ENCODE measurements around the gene PCDHB10. TPM values are rescaled to one million over a fixed set of nuclear protein-coding genes. Genes with fewer than 3 reads are reported as not detected.
"Not testable (repeated sequence)": the region's sequence is repeated elsewhere in the genome, so short reads cannot be mapped to it uniquely, and the experiment has no call there.

The PCDHB10 gene
- total RNA-seq, 1 experiment from 2014 or later = 1.2 TPM

- peaks cover 17% of the 10 kb centered on the region for H3K36me3 Mint-ChIP-seq (ENCODE audit: insufficient read depth, unreplicated experiment)
- H3K27me3 Mint-ChIP-seq (ENCODE audit: insufficient read depth, unreplicated experiment); H3K27ac Mint-ChIP-seq (ENCODE audit: low read depth, unreplicated experiment): not testable (repeated sequence)
Measured at GRCh38 chr5:141194332-141194731, 2.2 kb downstream of the PCDHB10 start.

GRCh38 chr5:141196363-141196762 is 4.2 kb downstream of the PCDHB10 start:
- H3K27me3 Mint-ChIP-seq (ENCODE audit: insufficient read depth, unreplicated experiment) = no peaks in the 10 kb centered on the region
- BruUV-seq (replicated peaks) = no TSS peak
- no peak overlapping the region for H3K27ac Mint-ChIP-seq (ENCODE audit: low read depth, unreplicated experiment)
- peaks cover 6% of the 10 kb centered on the region for H3K4me1 Mint-ChIP-seq (ENCODE audit: insufficient read depth, unreplicated experiment)
- CTCF ChIA-PET = interaction anchor here (0.7 to 1.8 kb wide), 9 partner anchors 9 to 726 kb away, joined by 3 to 8 read pairs (median 4); partner anchors contain the start of genes PCDHB14, PCDHB9 and PCDHGA7
- H3K9me3 Mint-ChIP-seq (ENCODE audit: unreplicated experiment) = peaks cover 61% of the 10 kb centered on the region
- H3K4me3 Mint-ChIP-seq (ENCODE audit: unreplicated experiment) = no peak overlapping the region
- POLR2A ChIA-PET = interaction anchor here (0.7 to 1.0 kb wide), 2 partner anchors 139 to 362 kb away, joined by 3 to 4 read pairs; no protein-coding TSS in a partner anchor
- H3K36me3 Mint-ChIP-seq (ENCODE audit: insufficient read depth, unreplicated experiment) = peaks cover 12% of the 10 kb centered on the region
- no peak for DNase-seq (ENCODE audit: unreplicated experiment)
- TF ChIP-seq, protein P1, sequence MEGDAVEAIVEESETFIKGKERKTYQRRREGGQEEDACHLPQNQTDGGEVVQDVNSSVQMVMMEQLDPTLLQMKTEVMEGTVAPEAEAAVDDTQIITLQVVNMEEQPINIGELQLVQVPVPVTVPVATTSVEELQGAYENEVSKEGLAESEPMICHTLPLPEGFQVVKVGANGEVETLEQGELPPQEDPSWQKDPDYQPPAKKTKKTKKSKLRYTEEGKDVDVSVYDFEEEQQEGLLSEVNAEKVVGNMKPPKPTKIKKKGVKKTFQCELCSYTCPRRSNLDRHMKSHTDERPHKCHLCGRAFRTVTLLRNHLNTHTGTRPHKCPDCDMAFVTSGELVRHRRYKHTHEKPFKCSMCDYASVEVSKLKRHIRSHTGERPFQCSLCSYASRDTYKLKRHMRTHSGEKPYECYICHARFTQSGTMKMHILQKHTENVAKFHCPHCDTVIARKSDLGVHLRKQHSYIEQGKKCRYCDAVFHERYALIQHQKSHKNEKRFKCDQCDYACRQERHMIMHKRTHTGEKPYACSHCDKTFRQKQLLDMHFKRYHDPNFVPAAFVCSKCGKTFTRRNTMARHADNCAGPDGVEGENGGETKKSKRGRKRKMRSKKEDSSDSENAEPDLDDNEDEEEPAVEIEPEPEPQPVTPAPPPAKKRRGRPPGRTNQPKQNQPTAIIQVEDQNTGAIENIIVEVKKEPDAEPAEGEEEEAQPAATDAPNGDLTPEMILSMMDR (IDR thresholded peaks at IDR 0.05; ENCODE audit: unreplicated experiment) = no peak
- intact Hi-C loops (cut with micrococcal nuclease) = no loop called here

More at GRCh38 chr5:141194332-141194731, 2.2 kb downstream of the PCDHB10 start:
- POLR2A ChIA-PET; BruUV-seq (replicated peaks); H3K4me3 Mint-ChIP-seq (ENCODE audit: unreplicated experiment); DNase-seq (ENCODE audit: unreplicated experiment); intact Hi-C loops (cut with micrococcal nuclease); H3K4me1 Mint-ChIP-seq (ENCODE audit: insufficient read depth, unreplicated experiment): not testable (repeated sequence)
- peaks cover 57% of the 10 kb centered on the region for H3K9me3 Mint-ChIP-seq (ENCODE audit: unreplicated experiment)
- CTCF ChIA-PET = interaction anchor here (1.4 kb wide), 1 partner anchor 370 kb away, joined by 3 read pairs; no protein-coding TSS in a partner anchor

DNA sequence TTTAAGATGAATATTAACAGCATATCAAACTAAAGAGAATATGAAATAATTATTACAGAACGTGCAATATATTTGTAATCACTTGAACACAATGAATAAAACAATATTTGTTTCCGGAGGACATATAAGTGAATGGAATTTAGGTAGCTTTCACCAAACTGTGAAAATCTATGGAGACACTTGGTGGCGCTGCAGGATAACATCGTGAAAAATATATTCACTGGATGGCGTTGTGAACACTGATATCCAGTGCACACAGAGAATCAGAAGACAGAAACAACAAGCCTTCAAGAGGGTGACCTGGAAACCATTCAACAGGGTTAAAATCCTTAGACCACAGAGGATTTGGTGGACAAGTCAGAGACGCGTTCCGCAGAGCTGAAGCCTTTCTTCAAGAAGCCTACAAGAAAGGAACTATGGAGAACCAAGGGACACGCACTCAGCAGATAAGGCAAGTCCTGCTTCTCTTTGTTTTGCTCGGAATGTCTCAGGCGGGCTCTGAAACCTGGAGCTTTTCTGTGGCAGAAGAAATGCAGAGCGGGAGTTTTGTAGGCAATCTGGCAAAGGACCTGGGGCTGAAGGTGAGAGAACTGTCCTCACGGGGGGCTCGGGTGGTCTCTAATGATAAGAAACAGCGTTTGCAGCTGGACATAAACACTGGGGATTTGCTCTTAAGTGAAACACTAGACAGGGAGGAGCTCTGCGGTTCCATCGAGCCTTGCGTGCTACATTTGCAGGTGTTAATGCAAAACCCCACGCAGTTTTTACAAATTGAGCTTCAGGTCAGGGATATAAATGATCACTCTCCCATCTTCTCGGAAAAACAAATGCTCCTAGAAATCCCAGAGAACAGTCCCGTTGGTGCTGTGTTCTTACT is 7.4 kb downstream of the PCDHB10 start, which contains the start of gene PCDHB11:
Gene PCDHB11, plus strand, starts transcription at position 269 of the 877 bp plus-strand sequence. Its CDS starts 148 bp downstream, at position 417.
- Mint-ChIP-seq H3K27me3 (ENCODE audit: insufficient read depth, unreplicated experiment) (no peaks in the 10 kb centered on the region), H3K27ac (ENCODE audit: low read depth, unreplicated experiment) (no peak within 1 kb of the TSS), H3K9me3 (ENCODE audit: unreplicated experiment) (peaks cover 56% of the 10 kb centered on the region), H3K4me1 (ENCODE audit: insufficient read depth, unreplicated experiment) (no peaks in the 10 kb centered on the region), H3K4me3 (ENCODE audit: unreplicated experiment) (peak within 1 kb of the TSS; percentile 61), H3K36me3 (ENCODE audit: insufficient read depth, unreplicated experiment) (peaks cover 3% of the 10 kb centered on the region)
- BruUV-seq (replicated peaks) = TSS peak; percentile 36
- POLR2A ChIA-PET = interaction anchor here (0.5 to 2.4 kb wide), 8 partner anchors 90 to 367 kb away, joined by 3 to 26 read pairs (median 6); partner anchors contain the start of gene TAF7
- intact Hi-C loops (cut with micrococcal nuclease) = no loop called here
- CTCF ChIA-PET = interaction anchor here (0.6 to 3.6 kb wide), 30 partner anchors 9 to 470 kb away, joined by 3 to 36 read pairs (median 4); partner anchors contain the start of genes PCDHA4, PCDHB12, PCDHB14 and PCDHB16
- DNase-seq (ENCODE audit: unreplicated experiment) = peak; percentile 32
- TF ChIP-seq, protein P1 (IDR thresholded peaks at IDR 0.05; ENCODE audit: unreplicated experiment) = peak; percentile 40

DNA sequence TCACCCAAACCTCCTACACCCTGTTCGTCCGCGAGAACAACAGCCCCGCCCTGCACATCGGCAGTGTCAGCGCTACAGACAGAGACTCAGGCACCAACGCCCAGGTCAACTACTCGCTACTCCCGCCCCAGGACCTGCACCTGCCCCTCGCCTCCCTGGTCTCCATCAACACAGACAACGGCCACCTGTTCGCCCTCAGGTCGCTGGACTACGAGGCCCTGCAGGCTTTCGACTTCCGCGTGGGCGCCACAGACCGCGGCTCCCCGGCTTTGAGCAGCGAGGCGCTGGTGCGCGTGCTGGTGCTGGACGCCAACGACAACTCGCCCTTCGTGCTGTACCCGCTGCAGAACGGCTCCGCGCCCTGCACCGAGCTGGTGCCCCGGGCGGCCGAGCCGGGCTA is 9.0 kb downstream of the PCDHB10 start:
- intact Hi-C loops (cut with micrococcal nuclease); H3K36me3 Mint-ChIP-seq (ENCODE audit: insufficient read depth, unreplicated experiment); H3K4me3 Mint-ChIP-seq (ENCODE audit: unreplicated experiment); H3K27ac Mint-ChIP-seq (ENCODE audit: low read depth, unreplicated experiment); POLR2A ChIA-PET; H3K27me3 Mint-ChIP-seq (ENCODE audit: insufficient read depth, unreplicated experiment); H3K4me1 Mint-ChIP-seq (ENCODE audit: insufficient read depth, unreplicated experiment); BruUV-seq (replicated peaks); DNase-seq (ENCODE audit: unreplicated experiment): not testable (repeated sequence)
- peaks cover 53% of the 10 kb centered on the region for H3K9me3 Mint-ChIP-seq (ENCODE audit: unreplicated experiment)
- CTCF ChIA-PET = interaction anchor here (1.4 kb wide), 1 partner anchor 363 kb away, joined by 6 read pairs; no protein-coding TSS in a partner anchor

DNA sequence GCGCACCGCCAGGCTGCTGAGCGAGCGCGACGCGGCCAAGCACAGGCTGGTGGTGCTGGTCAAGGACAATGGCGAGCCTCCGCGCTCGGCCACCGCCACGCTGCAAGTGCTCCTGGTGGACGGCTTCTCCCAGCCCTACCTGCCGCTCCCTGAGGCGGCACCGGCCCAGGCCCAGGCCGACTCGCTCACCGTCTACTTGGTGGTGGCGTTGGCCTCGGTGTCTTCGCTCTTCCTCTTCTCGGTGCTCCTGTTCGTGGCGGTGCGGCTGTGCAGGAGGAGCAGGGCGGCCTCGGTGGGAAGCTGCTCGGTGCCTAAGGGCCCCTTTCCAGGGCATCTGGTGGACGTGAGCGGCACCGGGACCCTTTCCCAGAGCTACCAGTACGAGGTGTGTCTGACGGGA is 9.5 kb downstream of the PCDHB10 start:
- CTCF ChIA-PET = interaction anchor here (0.7 to 1.5 kb wide), 4 partner anchors 10 to 362 kb away, joined by 3 to 7 read pairs (median 4); partner anchors contain the start of genes PCDHB10, PCDHB7 and TAF7

More for the DNA sequence above, 9.5 kb downstream of the PCDHB10 start:
- POLR2A ChIA-PET; H3K4me3 Mint-ChIP-seq (ENCODE audit: unreplicated experiment); H3K27me3 Mint-ChIP-seq (ENCODE audit: insufficient read depth, unreplicated experiment); H3K4me1 Mint-ChIP-seq (ENCODE audit: insufficient read depth, unreplicated experiment); H3K36me3 Mint-ChIP-seq (ENCODE audit: insufficient read depth, unreplicated experiment); DNase-seq (ENCODE audit: unreplicated experiment); H3K27ac Mint-ChIP-seq (ENCODE audit: low read depth, unreplicated experiment); intact Hi-C loops (cut with micrococcal nuclease); BruUV-seq (replicated peaks): not testable (repeated sequence)
- H3K9me3 Mint-ChIP-seq (ENCODE audit: unreplicated experiment) = peaks cover 48% of the 10 kb centered on the region

Data from MCF 10A (cell line).